Activated CD4-positive, alpha-beta memory T cell treated with anti-CD3 and anti-CD28 coated beads for 36 hours (primary cell): ENCODE measurements around the gene ALDOB. TPM values are rescaled to one million over a fixed set of nuclear protein-coding genes. Genes with fewer than 3 reads are reported as not detected.

Experiments used
- CTCF ChIA-PET: fragments of 350-600 bp; sonication (Branson Sonifier 250); formaldehyde crosslinking; loops from one replicate; lab custom pipeline; 2021; ENCODE audit warnings: antibody characterized with exemption, inconsistent platforms; lab: Charles Lee
- POLR2A ChIA-PET: fragments of 350-600 bp; sonication (Branson Sonifier 250); formaldehyde crosslinking; loops from one replicate; lab custom pipeline; 2021; ENCODE audit warnings: antibody characterized with exemption; lab: Charles Lee
- DNase-seq: peaks from one replicate; pipeline ENCODE4 v3.0.0-alpha.2; 2020
- H3K27ac Mint-ChIP-seq: one replicate; pipeline ENCODE4 v1.8.0; 2021; ENCODE audit warnings: mixed read lengths
- H3K27me3 Mint-ChIP-seq: one replicate; pipeline ENCODE4 v1.8.0; 2021; ENCODE audit warnings: mixed read lengths
- H3K36me3 Mint-ChIP-seq: one replicate; pipeline ENCODE4 v1.8.0; 2021; ENCODE audit warnings: mixed read lengths
- H3K4me1 Mint-ChIP-seq: one replicate; pipeline ENCODE4 v1.8.0; 2021; ENCODE audit warnings: low read depth, mixed read lengths
- H3K4me3 Mint-ChIP-seq: one replicate; pipeline ENCODE4 v1.8.0; 2021; ENCODE audit warnings: mild to moderate bottlenecking, mixed read lengths
- H3K9me3 Mint-ChIP-seq: one replicate; pipeline ENCODE4 v1.8.0; 2021; ENCODE audit warnings: mixed read lengths
- intact Hi-C: fragments of 100-400 bp; cut with micrococcal nuclease; formaldehyde crosslinking; loops from one replicate; pipeline ENCODE4 v1.15.1; 2023
- total RNA-seq, 2 experiments: library from RNA; stranded (reverse); gene quantifications; one replicate each; pipeline ENCODE4 v1.2.3, GENCODE V29; 2021

ALDOB gene
- total RNA-seq = not detected

DNA sequence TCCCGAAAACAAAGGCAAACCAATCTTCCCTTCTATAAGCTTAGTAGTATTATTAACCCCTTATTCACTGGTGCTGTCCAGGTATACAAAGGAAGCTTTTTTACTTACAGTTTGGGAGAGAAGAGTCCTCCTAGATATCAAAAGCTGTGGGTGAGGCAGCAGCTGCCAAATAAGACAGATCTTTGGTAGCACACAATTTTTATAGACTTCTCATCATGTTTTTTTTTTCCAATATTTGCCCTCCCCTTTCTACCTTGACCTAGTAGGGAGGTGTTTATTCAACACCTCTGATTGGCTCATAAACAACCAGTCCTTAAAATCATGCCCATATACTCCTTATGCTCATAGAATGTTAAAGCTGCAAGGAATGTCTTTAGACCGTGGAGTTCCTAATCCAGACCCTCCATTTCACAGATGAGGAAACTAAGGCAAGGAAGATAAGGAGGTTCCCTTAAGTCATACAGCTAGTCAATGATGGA is at the start of gene ALDOB:
ALDOB (minus strand) TSS at position 174 of the 479 bp plus-strand sequence. CDS start 4,887 bp downstream, outside the sequence.
- CTCF ChIA-PET = no interaction called here
- POLR2A ChIA-PET = no interaction called here
- no peak within 1 kb of the TSS for H3K4me3 Mint-ChIP-seq
- peaks cover 19% of the 10 kb centered on the region for H3K27me3 Mint-ChIP-seq
- H3K36me3 Mint-ChIP-seq = no peaks in the 10 kb centered on the region
- intact Hi-C loops = no loop called here
- H3K4me1 Mint-ChIP-seq = no peaks in the 10 kb centered on the region
- no peak within 1 kb of the TSS for H3K27ac Mint-ChIP-seq
- DNase-seq = no peak
- no peaks in the 10 kb centered on the region for H3K9me3 Mint-ChIP-seq

DNA sequence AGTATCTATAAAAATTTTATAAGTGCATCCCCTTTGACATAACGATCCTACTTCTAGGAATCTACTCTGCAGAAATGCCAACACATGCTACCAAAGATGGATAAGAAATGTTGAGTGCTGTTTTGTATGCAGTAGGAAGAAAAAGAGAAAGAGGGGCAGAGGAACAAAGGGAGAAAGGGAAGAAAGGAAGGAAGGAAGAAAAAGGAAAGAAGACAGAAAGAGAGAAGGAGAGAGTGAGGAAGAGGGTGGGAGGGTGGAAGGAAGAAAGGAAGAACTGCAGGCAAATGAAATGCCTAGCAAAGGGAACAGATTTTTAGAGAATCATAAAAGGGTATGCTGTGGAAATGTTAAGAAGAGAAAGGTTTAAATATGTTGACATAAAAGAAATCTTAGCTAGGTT is 48.5 kb upstream of the ALDOB start:
- no peak for DNase-seq
- no peak overlapping the region for H3K27ac Mint-ChIP-seq
- H3K27me3 Mint-ChIP-seq = peaks cover 51% of the 10 kb centered on the region
- POLR2A ChIA-PET = no interaction called here
- H3K4me1 Mint-ChIP-seq = peaks cover 4% of the 10 kb centered on the region
- intact Hi-C loops = no loop called here
- no peaks in the 10 kb centered on the region for H3K36me3 Mint-ChIP-seq
- CTCF ChIA-PET = no interaction called here
- H3K9me3 Mint-ChIP-seq = no peaks in the 10 kb centered on the region
- no peak overlapping the region for H3K4me3 Mint-ChIP-seq

DNA sequence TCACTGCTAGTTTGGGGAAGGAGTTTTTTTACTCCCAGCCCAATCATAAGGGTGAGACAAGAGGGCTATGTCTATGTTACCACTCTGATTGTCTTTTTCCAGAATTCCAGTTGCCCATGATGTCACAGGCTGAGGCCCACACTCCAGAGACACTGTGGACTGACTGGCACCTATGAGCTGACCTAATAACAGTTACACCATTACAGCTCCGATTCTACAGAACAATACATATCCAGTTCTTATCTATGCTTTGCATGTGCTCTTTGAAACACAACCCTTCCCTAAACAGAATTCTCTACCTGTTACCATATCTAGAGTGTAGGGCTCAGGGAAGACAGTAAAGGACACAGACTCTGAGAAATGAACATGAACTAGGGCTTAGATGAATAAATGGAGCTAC is 45.7 kb upstream of the ALDOB start:
- H3K27ac Mint-ChIP-seq = no peak overlapping the region
- no peaks in the 10 kb centered on the region for H3K4me1 Mint-ChIP-seq
- no peak overlapping the region for H3K4me3 Mint-ChIP-seq
- H3K9me3 Mint-ChIP-seq = no peaks in the 10 kb centered on the region
- no peaks in the 10 kb centered on the region for H3K36me3 Mint-ChIP-seq
- DNase-seq = no peak
- ChIA-PET CTCF (no interaction called here), POLR2A (no interaction called here)
- H3K27me3 Mint-ChIP-seq = peaks cover 34% of the 10 kb centered on the region
- intact Hi-C loops = no loop called here

DNA sequence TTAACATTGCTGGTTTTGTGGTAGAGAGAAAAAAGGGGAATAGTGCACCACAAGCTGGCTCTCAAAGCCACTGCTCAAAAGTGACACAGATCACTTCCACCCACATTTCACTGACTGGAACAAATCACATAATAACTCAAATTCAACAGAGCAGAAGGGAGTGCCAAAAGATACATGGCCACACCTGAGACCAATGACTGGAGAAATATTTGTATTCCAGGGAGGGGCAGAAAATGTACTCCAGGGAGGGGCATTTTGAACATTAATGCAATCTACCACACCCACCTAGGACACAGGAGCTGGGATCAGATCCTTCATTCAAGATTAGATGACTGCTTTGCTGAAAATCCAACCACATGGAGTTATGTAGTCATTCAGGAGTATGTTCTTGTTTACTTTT is 44.8 kb upstream of the ALDOB start:
- Mint-ChIP-seq H3K4me3 (no peak overlapping the region), H3K4me1 (no peaks in the 10 kb centered on the region), H3K27ac (no peak overlapping the region), H3K9me3 (no peaks in the 10 kb centered on the region), H3K36me3 (no peaks in the 10 kb centered on the region), H3K27me3 (peaks cover 28% of the 10 kb centered on the region)
- DNase-seq = no peak
- ChIA-PET CTCF (no interaction called here), POLR2A (no interaction called here)
- intact Hi-C loops = no loop called here

- Mint-ChIP-seq H3K9me3 (no peaks in the 10 kb centered on the region), H3K27me3 (peaks cover 27% of the 10 kb centered on the region), H3K4me3 (no peak overlapping the region), H3K27ac (no peak overlapping the region), H3K4me1 (no peaks in the 10 kb centered on the region), H3K36me3 (no peaks in the 10 kb centered on the region)
- intact Hi-C loops = no loop called here
- DNase-seq = no peak
- CTCF ChIA-PET = no interaction called here
- POLR2A ChIA-PET = no interaction called here
These were observed 43.9 kb upstream of the ALDOB start for GRCh38 chr9:101479338-101480030.

DNA sequence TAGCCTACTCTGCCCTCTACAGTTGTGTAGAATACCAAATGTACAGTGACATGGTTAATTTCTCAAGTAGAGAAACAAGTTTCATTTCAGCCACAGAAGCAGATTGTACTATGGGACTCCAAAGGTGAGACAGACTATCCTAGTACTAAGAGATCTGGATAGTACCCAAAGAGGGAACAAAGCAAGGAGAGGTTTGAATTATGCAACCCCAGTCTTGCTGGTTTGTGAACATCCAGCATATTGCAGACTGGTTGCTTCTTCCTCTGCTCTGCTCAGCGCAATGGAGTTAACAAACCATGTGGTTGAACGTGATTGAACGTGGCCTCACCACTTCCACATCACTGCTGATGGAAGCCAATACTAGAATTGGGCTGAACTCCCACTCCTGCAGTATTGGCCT is 43.3 kb upstream of the ALDOB start:
- Mint-ChIP-seq H3K4me1 (no peaks in the 10 kb centered on the region), H3K4me3 (no peak overlapping the region), H3K9me3 (no peaks in the 10 kb centered on the region), H3K36me3 (no peaks in the 10 kb centered on the region), H3K27ac (no peak overlapping the region), H3K27me3 (peaks cover 24% of the 10 kb centered on the region)
- intact Hi-C loops = no loop called here
- CTCF ChIA-PET = no interaction called here
- no peak for DNase-seq
- POLR2A ChIA-PET = no interaction called here

GRCh38 chr9:101478444-101478843 is 42.9 kb upstream of the ALDOB start:
- intact Hi-C loops = no loop called here
- ChIA-PET CTCF (interaction anchor here (1.6 to 2.0 kb wide), 2 partner anchors 19 to 51 kb away, joined by 6 to 7 read pairs; no protein-coding TSS in a partner anchor), POLR2A (no interaction called here)
- Mint-ChIP-seq H3K27ac (no peak overlapping the region), H3K4me3 (no peak overlapping the region), H3K36me3 (no peaks in the 10 kb centered on the region), H3K27me3 (peaks cover 24% of the 10 kb centered on the region), H3K4me1 (no peaks in the 10 kb centered on the region), H3K9me3 (no peaks in the 10 kb centered on the region)
- DNase-seq = no peak

DNA sequence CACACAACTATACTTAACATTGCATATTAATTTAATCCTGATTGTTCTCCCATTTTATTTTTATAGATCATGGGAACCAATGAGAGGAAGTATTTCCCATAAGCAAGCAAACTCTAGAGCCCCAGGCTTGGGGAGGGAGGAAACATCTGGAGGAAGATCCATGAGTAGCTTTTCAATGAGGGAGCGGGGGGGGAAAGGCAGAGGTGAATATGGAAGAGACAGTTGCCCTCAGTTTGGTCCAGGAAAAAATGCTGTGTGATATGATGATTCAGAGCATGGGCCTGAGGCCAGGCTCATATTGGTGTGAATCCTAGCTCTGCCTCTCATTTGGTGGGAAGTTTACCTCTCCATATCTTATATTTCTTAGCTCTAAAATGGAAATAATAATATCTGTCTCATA is 42.2 kb upstream of the ALDOB start:
- CTCF ChIA-PET = interaction anchor here (1.6 to 2.0 kb wide), 2 partner anchors 19 to 51 kb away, joined by 6 to 7 read pairs; no protein-coding TSS in a partner anchor

GRCh38 chr9:101477214-101477613 is 41.6 kb upstream of the ALDOB start:
- Mint-ChIP-seq H3K4me3 (no peak overlapping the region), H3K27me3 (peaks cover 22% of the 10 kb centered on the region), H3K36me3 (no peaks in the 10 kb centered on the region), H3K4me1 (no peaks in the 10 kb centered on the region), H3K27ac (no peak overlapping the region), H3K9me3 (no peaks in the 10 kb centered on the region)
- intact Hi-C loops = no loop called here
- no peak for DNase-seq
- ChIA-PET CTCF (interaction anchor here (1.6 to 2.0 kb wide), 2 partner anchors 18 to 52 kb away, joined by 6 to 7 read pairs; no protein-coding TSS in a partner anchor), POLR2A (no interaction called here)

More for the DNA sequence above, 42.2 kb upstream of the ALDOB start:
- intact Hi-C loops = no loop called here
- H3K4me3 Mint-ChIP-seq = no peak overlapping the region
- POLR2A ChIA-PET = no interaction called here
- no peak overlapping the region for H3K27ac Mint-ChIP-seq
- H3K36me3 Mint-ChIP-seq = no peaks in the 10 kb centered on the region
- H3K27me3 Mint-ChIP-seq = peaks cover 24% of the 10 kb centered on the region
- no peak for DNase-seq
- H3K9me3 Mint-ChIP-seq = no peaks in the 10 kb centered on the region
- no peaks in the 10 kb centered on the region for H3K4me1 Mint-ChIP-seq

DNA sequence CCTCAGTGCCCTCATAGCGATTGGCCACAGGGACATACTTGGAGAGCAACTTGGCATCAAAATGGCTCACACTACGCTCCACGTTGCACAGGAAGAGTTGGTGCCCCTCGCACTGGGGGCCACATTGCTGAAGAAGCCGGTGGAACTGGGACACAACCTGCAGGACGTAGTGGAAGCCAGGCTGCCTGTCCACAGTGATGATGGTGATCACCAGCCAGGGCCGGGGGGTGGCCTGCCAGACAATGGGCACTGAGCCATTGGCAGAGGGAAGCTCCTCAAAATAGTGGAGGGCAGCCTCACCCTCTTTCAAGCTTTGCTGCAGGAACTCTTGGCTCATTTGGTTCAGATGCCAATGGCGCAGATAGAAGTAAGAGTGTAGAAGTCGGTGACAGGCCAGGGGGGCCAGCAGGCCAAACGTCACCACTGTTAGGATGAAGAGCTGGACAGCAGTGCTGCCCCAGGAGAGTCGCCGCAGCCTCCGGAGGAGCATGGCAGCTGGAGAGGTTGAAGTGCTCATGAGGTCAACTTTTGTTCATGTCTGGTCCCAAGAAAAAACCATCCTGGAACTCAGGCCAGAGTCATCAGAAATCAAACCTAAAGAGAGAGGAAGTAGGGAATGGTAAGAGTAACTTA is 41.1 kb upstream of the ALDOB start:
- POLR2A ChIA-PET = no interaction called here
- Mint-ChIP-seq H3K9me3 (no peaks in the 10 kb centered on the region), H3K4me1 (no peaks in the 10 kb centered on the region), H3K27me3 (peaks cover 23% of the 10 kb centered on the region), H3K36me3 (no peaks in the 10 kb centered on the region), H3K27ac (no peak overlapping the region), H3K4me3 (no peak overlapping the region)
- intact Hi-C loops = no loop called here
- CTCF ChIA-PET = interaction anchor here (1.6 to 2.0 kb wide), 2 partner anchors 18 to 52 kb away, joined by 6 to 7 read pairs; no protein-coding TSS in a partner anchor
- no peak for DNase-seq

DNA sequence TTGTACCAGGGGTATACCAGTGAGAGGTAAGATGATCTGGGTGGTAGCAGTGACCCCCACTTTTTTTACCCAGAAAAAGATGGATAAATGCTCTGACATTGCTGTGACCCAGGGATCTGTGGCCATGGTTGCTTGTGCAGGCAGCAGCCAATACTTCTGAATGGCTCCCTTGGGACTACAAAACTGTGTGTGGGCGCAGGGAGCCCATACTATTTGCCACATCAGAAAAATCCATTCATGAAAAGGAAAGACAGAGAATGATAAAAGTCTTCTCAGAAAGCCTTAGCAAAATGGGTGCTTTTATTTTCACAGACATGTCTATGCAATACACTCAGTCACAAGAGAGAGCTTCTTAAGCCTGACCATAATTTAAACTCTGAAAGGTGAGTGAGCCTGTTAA is 37.3 kb upstream of the ALDOB start:
- Mint-ChIP-seq H3K27me3 (peaks cover 21% of the 10 kb centered on the region), H3K4me1 (no peaks in the 10 kb centered on the region), H3K36me3 (no peaks in the 10 kb centered on the region), H3K9me3 (no peaks in the 10 kb centered on the region), H3K27ac (no peak overlapping the region), H3K4me3 (no peak overlapping the region)
- intact Hi-C loops = no loop called here
- DNase-seq = no peak
- ChIA-PET CTCF (interaction anchor here (1.2 kb wide), 1 partner anchor 14 kb away, joined by 6 read pairs; no protein-coding TSS in a partner anchor), POLR2A (no interaction called here)

- H3K27ac Mint-ChIP-seq = no peak overlapping the region
- intact Hi-C loops = no loop called here
- no peak overlapping the region for H3K4me3 Mint-ChIP-seq
- ChIA-PET POLR2A (no interaction called here), CTCF (no interaction called here)
- no peaks in the 10 kb centered on the region for H3K36me3 Mint-ChIP-seq
- H3K27me3 Mint-ChIP-seq = peaks cover 32% of the 10 kb centered on the region
- no peaks in the 10 kb centered on the region for H3K9me3 Mint-ChIP-seq
- DNase-seq = no peak
- H3K4me1 Mint-ChIP-seq = no peaks in the 10 kb centered on the region
These were observed 35.4 kb upstream of the ALDOB start for GRCh38 chr9:101470929-101471328.
